GM12865 (cell line): ENCODE data around the gene ARHGAP4.

Experiments
- DNase-seq: peaks from one replicate; pipeline ENCODE4 v3.0.0; 2010; ENCODE audit warnings: low read depth
- H3K4me3 ChIP-seq: 2 replicates; pipeline ENCODE4 v1.5.1; 2011; ENCODE audit warnings: mild to moderate bottlenecking, low read depth, low read length, control low read depth
- CTCF ChIP-seq: IDR thresholded peaks from 2 replicates; pipeline ENCODE4 v1.5.1; 2011; ENCODE audit warnings: low read length, control low read depth, low read depth, inconsistent platforms; ENCODE audit not compliant: insufficient read depth; ENCODE audit errors: missing control alignments

ARHGAP4 gene

DNA sequence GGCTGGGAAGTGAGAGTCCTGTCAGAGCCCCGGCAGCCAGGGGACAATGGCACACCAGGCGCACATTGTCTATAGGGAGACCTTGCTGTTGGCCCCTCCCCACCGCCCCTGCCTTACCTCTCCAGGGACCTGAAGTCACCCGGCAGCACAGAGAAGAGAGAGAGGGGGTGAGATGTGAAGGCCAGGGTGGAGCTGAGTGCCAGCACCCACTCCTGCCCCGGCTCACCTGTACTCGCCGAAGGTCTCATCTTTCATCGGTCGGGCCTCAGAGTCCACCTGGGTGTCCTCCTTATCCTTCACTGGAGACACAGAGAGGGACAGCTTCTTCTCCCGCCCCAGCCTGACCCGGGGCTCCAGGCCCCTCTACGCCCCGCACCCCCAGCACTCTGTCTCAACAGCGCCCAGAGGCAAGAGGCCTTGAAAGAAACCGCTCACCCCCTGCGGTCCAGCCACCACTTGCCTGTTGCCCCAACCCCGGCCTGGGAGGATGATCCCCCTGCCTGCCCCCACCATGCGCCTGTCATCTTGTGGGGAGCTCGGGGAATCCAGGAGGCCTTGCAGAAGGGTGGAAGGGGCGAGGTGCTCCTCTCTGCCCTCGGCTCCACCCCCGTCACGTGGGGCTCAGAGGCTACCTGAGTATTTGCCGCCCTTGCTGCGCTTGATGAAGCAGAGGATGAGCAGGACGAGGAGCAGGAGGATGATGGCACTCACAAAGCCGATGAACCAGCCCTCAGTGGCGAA, 62.6 kb downstream of the ARHGAP4 start:
- TF ChIP-seq CTCF = no peak
- H3K4me3 ChIP-seq = no peak overlapping the region
- DNase-seq = no peak

GRCh38 chrX:153862369-153863250, 63.5 kb downstream of the ARHGAP4 start:
- TF ChIP-seq CTCF = no peak
- no peak for DNase-seq
- no peak overlapping the region for H3K4me3 ChIP-seq

GRCh38 chrX:153861733-153862310, 64.2 kb downstream of the ARHGAP4 start:
- DNase-seq = no peak
- no peak for TF ChIP-seq CTCF
- no peak overlapping the region for H3K4me3 ChIP-seq

DNA sequence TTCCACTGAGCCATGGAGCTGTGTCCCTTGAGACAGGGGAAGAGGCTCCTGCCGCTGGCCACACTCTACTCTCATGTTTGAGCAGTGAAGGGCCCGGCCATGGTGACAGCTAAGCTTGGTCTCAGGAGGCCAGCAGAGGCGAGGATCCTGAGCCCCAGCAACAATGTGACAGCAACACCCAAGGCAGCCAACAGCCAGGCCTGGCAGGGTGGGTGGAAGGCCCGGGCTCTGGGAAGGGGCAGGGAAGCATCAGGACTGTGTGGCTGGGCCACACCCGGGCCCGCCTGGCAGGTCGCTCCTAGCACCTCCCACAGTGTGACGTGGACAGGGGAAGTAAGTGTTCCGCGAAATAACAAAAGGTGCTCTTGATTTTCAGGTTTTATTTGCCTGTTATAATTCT, 64.9 kb downstream of the ARHGAP4 start:
- no peak for TF ChIP-seq CTCF
- no peak overlapping the region for H3K4me3 ChIP-seq
- DNase-seq = no peak
